HG02885 (cell line): ENCODE data around the gene NWD2.

Experiments used
- ATAC-seq: cut with Tn5 transposase; IDR thresholded peaks from one replicate; pipeline ENCODE4 v1.9.1; 2021; ENCODE audit warnings: mild to moderate bottlenecking; ENCODE audit not compliant: unreplicated experiment, poor library complexity

The NWD2 gene

DNA sequence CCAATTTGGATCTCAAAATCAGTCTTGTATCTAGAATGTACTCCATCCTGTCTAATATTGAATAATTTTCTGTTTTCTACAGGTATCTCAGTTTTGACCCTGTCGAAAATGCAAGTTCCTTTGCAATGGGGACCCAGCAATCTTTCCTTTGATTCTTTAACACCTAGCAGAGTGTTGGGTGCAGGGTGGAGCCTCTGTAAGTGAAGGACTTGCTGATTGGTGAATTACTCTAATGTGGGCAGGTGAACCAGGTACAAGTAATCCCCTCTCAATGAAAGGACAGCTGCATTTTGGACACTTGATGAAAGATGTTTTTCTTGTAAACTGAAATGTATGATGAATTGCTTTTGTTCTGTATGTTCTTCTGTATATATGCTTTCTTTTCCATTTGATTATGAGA, 54.9 kb downstream of the NWD2 start:
- ATAC-seq, result no peak

DNA sequence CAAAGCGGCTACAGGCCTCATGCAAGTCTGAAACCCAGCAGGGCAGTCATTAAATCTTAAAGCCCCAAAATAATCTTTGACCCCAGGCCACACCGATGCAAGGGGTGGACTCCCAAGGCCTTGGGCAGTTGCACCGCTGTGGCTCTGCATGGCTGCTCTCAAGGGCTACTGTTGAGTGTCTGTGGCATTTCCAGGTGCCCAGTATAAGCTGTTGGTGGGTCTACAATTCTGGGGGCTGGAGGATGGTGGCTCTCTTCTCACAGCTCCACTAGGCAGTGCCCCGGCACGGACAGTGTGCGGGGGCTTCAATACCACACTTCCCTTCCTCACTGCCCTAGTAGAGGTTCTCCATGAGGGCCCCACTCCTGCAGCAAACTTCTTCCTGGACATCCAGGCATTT, 60.1 kb downstream of the NWD2 start:
- ATAC-seq, result no peak

DNA sequence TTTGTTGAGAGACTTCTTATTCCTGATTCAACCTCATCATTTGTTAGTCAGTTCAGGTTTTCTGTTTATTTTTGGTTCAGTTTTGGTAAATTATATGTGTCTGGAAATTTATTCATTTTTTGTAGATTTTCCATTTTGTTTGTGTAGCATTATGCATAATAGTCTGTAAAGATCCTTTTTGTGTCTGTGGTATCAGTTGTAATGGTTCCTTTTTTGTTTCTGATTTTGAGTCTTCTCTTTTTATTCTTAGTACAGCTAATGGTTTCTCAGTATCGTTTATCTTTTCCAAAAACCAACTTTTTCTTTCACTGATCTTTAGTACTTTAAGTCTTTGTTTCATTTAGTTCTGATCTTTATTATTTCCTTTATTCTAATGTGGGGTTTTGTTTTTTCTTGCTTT, 61.4 kb downstream of the NWD2 start:
- no peak for ATAC-seq

DNA sequence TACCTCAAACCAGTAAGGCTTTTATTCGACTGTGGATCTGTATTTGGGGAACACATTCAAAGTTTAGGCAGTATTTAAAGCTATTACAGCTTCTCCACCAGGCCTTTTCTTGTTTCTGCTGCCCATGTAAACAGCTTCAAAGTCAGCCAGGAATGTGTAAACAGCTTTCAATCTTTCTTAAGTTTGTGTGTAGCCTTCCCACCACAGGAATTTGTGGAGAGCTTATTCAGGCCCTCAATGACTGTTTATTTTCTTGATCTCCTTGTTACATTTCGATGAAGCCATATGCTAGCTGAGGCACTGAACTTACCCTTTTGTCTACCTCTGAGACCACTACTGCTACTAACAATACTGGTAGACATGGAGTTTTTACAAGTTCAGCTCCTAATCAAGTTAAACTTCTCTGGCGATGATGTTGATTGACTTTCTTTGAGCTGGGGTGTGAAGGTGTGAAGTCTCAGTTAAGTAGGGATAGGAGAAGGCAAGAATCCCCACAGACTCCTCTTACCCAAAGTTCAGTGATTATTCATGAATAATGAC, 72.6 kb downstream of the NWD2 start:
- no peak for ATAC-seq

DNA sequence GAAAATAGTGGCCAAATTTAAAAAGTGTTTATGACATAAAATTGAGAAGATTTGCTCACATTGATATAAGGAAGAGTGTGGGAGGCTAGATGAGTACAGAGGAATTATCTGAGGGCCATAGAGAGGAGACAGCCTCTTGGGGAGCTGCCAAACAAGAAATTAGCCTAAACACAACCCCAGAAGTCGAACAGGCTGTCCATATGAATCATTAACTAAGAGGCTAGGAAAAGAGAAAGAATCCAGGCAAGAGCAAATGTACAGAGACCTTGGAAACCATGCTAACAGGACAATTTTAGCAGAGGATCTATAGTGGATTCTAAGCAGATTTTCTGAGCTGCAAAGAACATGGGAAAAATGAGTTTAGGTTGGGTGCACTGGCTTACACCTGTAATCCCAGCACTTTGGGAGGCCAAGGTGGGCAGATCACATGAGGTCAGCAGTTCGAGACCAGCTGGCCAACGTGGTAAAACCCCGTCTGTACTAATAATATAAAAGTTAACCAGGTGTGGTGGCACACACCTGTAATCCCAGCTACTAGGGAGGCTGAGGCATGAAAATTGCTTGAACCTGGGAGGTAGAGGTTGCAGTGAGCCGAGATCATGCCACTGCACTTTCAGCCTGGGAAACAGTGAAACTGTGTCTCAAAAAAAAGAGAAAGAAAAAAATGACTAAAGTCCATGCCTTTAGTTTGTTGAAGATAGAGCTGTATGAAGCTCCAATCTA, 76.1 kb downstream of the NWD2 start:
- ATAC-seq, result no peak

DNA sequence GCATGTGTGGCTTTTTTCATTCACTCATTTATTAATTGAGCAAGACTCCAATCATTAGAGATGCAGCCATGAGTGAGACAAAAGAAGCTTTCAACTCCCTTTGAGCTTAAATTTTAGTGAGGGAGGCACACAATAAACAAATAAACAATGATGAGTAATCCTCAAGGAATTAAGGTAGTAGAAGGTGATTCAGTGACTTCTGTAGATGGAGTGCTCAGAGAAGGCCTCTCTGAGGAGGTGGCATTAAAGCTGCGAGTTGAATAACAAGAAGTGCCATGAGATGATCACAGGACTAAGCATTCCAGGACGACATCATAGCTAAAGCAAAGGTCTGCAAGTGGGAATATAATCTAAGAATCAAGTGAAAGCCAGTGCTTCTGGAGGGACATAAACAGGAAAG, 77.6 kb downstream of the NWD2 start:
- ATAC-seq, result no peak

DNA sequence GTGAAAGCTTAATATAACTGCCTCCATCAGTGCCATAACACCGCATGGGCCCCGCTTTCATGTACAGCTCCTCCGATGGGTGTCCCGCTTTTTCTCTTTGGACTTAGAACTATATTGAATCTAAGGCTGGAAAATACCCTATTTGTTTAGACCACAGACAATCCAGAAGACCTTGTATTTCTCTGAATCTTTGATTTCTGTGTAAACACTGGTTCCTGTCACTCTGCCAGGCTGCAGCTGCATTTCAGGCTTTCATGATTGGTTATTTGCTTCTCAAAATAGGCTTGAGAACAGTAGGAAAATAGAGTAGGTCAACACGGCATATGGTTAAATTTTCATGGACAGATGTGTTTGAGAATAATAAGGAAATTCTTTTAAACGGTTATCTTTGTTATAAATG, 80.0 kb downstream of the NWD2 start:
- ATAC-seq, result no peak

DNA sequence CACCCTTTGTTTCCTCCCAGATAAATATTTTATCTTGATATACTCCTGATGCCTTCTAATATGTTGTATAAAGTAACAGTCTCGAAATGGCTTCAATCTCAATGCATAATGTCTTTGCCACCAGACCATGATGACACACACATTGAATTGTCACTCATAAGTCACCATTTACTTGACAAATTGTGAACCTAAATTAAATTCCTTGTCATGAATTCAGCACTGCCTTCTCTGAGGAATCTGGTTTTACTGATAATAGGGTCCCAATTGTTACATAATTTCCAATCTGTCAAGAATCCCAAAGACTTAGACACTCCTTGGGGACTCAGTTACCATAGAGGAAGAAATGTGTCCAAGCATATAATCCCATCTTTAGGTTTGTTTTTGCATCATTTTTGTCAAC, 82.3 kb downstream of the NWD2 start:
- no peak for ATAC-seq

DNA sequence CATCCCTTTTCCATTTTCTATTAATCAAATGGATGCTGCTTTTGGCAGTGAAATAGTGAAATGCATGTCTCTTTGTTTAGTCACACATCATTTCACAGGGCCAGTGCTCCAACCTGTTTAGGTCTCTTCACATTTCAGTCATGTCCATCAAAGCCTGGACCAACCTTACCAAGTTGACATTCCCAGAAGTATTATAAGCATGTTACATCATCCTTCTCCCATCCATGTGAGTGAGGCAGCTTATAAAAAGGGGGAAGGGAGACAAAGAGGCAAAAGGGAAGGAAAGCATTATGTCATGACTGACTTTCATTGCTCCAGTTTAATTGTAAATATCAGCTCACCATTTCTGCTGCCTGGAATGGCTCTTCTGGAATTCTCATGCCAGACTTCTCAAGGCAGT, 94.4 kb downstream of the NWD2 start:
- no peak for ATAC-seq

DNA sequence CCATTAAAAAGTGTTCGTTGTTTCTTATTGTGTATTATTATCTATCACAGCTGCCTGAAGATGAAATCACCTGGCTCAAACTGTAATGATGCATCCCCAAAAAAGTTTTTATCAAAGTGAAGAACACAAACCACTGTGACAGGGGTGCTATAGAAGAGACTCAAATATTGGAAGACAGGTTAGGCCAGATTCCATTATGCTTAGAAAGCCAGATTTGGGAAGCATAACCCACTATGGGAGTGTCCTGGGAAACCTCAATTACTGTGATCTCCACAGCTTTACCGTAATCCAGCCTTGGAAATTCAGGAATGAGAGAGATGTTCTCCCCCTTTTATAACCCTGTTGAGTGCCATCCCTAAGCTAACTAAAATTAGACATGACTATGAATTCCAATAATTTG, 114.2 kb downstream of the NWD2 start:
- ATAC-seq, result no peak

DNA sequence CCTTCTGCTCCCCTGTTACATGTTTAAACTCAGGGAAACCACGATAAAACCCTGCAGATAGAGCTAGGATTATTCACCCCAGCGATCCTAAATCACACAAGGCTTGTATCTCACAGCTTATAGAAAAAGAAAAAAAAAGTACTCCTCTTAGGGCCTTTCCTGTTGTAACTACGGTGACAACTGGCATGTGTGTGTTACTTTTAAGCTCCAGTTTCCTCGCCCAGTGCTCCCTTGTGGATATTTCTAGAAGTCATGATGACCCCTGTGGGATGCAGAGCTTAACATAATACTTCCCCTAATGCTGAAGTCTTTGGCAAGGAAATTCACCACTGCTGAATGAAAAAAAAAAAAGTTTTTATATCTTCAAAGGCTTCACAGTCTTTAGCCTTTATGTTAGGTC, 114.7 kb downstream of the NWD2 start:
- ATAC-seq, result no peak

DNA sequence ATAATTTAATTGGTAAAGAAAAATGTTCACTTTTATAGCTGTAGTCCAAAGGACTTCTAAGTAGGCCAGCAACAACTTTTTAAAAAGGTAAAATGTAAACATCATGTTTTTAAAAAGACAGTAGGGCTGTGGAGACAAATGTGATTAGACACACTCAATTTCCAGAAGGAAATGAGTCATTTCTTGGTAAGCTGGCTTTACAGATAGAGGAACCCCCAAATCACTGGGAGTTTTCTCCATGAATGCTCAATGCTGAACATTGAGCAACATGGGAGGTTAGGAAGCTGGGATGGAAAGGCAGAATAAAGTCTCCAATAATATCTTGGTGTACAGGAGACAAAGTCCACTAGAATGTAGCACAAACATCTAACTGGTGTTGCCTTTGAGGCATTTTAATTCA, 121.3 kb downstream of the NWD2 start:
- no peak for ATAC-seq

DNA sequence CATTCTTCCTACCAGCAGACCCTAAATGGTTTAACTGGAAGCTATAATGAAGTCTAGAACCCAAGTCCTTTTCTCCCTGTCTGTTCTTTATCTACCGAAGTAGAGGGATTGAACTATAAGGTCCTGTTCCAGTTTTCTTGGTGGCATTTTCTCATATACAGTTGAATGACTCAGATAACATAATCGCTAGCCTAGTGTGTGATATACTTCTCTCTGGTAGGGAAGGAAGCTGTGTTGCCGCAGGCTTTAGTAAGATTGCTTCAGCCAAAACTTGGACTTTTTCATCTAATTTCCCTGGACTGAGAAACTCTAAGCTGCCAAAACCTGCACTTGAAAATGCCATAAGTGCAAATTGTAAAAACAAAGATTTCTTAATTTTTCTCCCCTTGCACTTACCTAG, 123.4 kb downstream of the NWD2 start:
- ATAC-seq, result no peak

DNA sequence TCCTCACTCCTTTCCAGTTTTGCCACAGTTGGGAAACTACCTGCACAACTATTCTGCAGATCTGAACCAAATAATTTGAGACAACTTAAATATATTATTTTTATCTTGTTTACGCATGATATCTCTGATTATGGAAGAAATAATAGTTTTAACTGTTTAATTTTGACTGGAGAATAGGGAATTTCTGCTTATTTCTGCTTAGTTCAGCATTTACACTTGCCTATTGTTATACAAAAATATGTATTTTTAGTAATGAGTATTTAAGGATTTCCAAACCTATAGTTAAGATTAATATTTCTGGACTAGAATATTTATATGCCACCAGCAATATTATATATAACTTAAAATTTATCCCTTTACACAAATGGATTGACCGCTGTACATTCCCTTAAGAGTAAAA, 125.5 kb downstream of the NWD2 start:
- ATAC-seq, result no peak

DNA sequence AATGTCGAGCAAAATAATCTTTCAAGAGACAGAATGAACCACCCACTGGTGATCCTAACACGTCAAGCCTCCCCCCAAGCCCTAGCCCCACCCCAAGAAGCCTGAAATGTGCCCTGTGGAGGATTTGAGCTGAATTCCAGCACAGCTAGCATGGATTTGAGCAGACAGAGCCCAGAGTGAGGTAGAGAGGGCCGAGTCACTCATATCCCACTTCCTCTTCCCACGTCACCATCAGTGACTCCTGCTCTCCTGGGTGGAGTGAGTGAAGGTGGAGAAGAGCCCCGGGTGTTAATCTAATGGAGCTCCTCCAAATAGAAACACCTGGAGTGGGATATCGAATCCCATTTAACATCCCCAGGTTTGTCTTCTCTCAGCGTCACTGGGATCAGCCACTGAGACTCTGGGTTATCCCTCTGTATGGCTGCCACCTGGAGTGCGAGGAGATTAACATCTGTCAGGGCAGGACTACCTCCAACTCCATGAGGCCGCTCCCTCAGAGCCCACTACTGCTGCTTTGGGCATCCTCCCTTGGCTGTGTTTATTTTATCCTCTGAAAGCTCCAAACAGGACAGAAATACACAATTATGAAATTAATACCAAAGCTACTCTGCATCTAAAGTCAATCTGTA, 136.6 kb downstream of the NWD2 start:
- ATAC-seq, result no peak

DNA sequence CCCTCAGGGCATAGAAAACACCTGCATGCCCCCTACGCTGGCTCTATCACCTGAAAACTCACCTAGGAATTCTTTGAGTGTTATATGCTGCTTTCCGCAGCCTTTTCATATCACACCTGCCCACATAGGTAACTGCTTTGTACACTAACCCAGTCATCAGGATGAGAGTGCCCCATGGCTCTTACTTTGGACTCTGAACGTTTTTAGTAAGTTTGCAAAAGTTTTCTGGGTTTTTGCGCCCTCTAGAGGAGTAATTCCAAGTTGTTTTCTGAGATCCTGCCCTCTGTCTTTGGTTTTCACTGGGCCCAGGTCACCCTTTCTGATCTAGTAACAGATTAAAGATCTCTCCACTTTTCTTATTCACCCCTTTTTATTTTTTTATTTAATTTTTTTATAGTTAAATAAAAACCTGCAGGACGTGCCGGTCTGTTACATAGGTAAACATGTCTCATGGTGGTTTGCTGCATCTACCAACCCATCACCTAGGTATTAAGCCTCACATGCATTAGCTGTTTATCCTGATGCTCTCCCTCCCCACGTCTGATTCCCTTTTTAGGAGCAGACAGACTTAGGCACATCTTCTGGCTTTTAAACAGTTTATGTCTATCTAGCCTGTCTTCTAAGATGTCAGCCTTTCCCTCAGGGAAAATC, 139.2 kb downstream of the NWD2 start:
- ATAC-seq, result peak; percentile 76

DNA sequence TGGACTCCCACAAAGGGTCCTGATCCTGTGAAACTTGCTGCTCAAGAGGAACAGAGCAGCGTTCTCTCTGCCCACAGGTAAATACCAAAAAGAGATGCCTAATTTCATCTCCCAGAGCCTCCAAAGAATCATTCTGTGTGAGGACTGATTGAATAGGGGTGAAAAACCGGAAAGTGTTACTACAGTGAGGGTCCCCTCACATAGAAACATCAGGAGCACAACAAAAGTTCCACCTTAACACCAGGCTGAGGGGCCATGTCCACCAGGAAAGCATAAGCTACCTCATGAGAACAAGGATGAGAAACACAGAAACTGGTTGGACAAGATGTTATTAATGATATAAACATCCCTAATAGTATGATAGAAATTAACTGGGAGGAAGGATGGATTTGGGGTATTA, 140.9 kb downstream of the NWD2 start:
- no peak for ATAC-seq

DNA sequence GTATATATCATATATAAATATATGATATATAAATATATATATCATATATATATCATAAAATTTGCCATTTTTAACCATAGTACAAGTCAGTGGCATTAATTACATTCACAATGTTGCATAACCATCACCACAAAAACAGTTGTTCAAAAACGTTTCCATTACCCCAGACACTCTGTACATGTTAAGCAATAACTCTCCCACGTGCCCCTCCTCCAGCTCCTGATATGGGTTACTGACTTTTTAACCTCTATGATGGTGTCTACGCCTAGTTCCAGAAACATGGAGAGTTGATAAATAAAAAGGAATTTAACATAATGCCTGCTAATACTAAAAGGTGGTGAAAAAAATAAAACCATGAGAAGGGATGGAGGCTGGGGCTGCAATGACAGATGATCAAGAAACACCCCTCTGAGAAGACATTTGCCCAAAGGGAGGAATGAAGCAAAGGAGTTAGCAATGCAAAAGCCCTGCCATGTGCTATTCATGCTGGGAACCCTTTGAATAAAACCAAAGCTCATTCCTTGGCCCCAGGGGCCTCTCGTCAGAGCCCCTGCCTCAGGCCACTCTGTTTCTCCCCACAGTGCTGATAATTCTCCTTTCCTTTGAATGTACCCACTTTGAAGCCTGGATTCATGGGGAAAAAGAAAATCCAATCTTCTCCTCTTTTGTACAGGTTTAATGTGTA, 144.3 kb downstream of the NWD2 start:
- ATAC-seq, result no peak

DNA sequence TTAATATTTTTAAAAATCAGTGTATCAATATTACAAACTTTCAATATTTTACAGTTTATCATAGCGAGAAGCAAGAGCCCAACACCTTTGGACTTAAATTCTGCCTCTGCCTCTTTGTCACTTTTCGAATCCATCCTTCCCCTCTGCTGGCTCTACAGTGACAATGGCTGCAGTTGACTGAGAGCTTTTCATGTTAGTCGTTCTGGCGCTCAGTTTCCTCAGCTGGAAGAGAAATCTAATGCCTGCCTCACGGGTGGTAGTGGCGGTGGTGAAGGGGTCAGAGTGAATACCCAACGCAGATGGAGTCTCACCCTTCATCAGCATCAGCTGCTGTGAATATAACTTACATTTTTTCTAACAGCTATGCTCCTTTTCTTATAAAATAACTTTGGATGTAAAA, 144.8 kb downstream of the NWD2 start:
- ATAC-seq, result no peak

DNA sequence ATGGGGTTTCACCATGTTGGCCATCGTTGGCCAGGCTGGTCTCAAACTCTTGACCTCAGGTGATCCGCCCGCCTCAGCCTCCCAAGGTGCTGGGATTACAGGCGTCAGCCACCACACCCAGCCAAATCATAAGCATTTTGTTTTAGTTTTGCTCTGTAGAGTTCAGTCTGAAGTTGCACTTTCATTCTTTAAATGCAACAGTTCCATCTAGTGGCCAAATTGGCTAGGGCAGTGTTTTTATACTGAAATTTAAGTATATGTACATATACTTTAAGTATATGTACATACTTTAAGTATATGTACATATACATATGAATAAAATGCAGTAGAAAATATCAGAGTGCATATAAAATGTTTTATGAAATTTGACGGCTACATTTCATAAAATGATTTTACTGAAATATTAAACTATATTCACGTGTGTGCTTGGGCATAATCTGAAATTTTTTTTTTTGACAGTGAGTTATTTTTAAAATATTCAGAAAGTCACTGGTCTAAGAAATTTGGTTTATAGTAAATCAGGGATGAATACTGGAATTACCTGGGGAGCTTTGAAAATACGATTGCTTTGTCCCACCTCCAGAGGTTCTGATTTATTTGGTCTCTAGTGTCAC, 145.5 kb downstream of the NWD2 start:
- peak; percentile 74 for ATAC-seq
